ENCODE measurements around the gene JAG1.
A peak's percentile ranks its signal among the peaks of the same experiment; 100 is the strongest.
"Not testable (repeated sequence)": the region's sequence is repeated elsewhere in the genome, so short reads cannot be mapped to it uniquely, and the experiment has no call there.

Gene JAG1

GRCh38 chr20:10610251-10610650, 63.5 kb downstream of the JAG1 start:
- no peak for DNase-seq

GRCh38 chr20:10609770-10610169, 64.0 kb downstream of the JAG1 start:
- DNase-seq (no peak), ATAC-seq (no peak)

More at GRCh38 chr20:10610251-10610650, 63.5 kb downstream of the JAG1 start:
- ATAC-seq: no peak

- no peak for ATAC-seq
- no peak for DNase-seq
These were observed 64.5 kb downstream of the JAG1 start for GRCh38 chr20:10609276-10609675.

- no peak for ATAC-seq
- no peak for DNase-seq
These were observed 68.1 kb downstream of the JAG1 start for GRCh38 chr20:10605547-10606195.

GRCh38 chr20:10604865-10605440, 68.8 kb downstream of the JAG1 start:
- DNase-seq (no peak), ATAC-seq (no peak)

GRCh38 chr20:10603971-10604864, 69.6 kb downstream of the JAG1 start:
- ATAC-seq: no peak
- DNase-seq: no peak

GRCh38 chr20:10603378-10603777, 70.4 kb downstream of the JAG1 start:
- peak; percentile 11 for DNase-seq
- ATAC-seq: peak; percentile 83

GRCh38 chr20:10602221-10602871, 71.5 kb downstream of the JAG1 start:
- no peak for ATAC-seq
- DNase-seq: no peak

GRCh38 chr20:10597637-10598036, 76.2 kb downstream of the JAG1 start:
- DNase-seq (no peak), ATAC-seq (no peak)

- ATAC-seq (no peak), DNase-seq (no peak)
These were observed 77.1 kb downstream of the JAG1 start for GRCh38 chr20:10596710-10597121.

- DNase-seq (no peak), ATAC-seq (no peak)
These were observed 77.8 kb downstream of the JAG1 start for GRCh38 chr20:10595985-10596384.

GRCh38 chr20:10595266-10595665, 78.5 kb downstream of the JAG1 start:
- no peak for DNase-seq

GRCh38 chr20:10594296-10594868, 79.4 kb downstream of the JAG1 start:
- ATAC-seq (no peak), DNase-seq (no peak)

More at GRCh38 chr20:10595266-10595665, 78.5 kb downstream of the JAG1 start:
- no peak for ATAC-seq

- no peak for DNase-seq
- ATAC-seq: no peak
These were observed 81.8 kb downstream of the JAG1 start for GRCh38 chr20:10591946-10592521.

GRCh38 chr20:10590950-10591671, 82.7 kb downstream of the JAG1 start:
- DNase-seq: no peak

GRCh38 chr20:10590446-10590845, 83.4 kb downstream of the JAG1 start:
- ATAC-seq: not testable (repeated sequence)

More at GRCh38 chr20:10590950-10591671, 82.7 kb downstream of the JAG1 start:
- no peak for ATAC-seq

More at GRCh38 chr20:10590446-10590845, 83.4 kb downstream of the JAG1 start:
- not testable (repeated sequence) for DNase-seq

Data from stimulated activated naive CD8-positive, alpha-beta T cell treated with anti-CD3 and anti-CD28 coated beads, Interleukin-15, Interleukin-2, amounts not matched to agents 100 U/mL and 50 U/mL, for 24 hours (primary cell).